Stimulated activated CD4-positive, alpha-beta T cell treated with anti-CD3 and anti-CD28 coated beads, Interleukin-1b, Interleukin-23, amount 100 ng/mL, for 48 hours (primary cell): ENCODE measurements around the gene PPP2R2D.

ENCODE experiments used
- DNase-seq: peaks from one replicate; pipeline ENCODE4 v3.0.0-alpha.2; 2020

PPP2R2D gene

GRCh38 chr10:132003282-132003924 lies 102.6 kb downstream of the PPP2R2D start:
- DNase-seq = no peak

- no peak for DNase-seq
Observed at GRCh38 chr10:132004052-132004451, 103.2 kb downstream of the PPP2R2D start.

- no peak for DNase-seq
Observed at GRCh38 chr10:132005147-132005546, 104.3 kb downstream of the PPP2R2D start.

- DNase-seq = no peak
Observed at GRCh38 chr10:132006966-132007365, 106.2 kb downstream of the PPP2R2D start.

GRCh38 chr10:132007681-132008080 lies 106.9 kb downstream of the PPP2R2D start:
- DNase-seq = no peak
